Measurements from ENCODE around the gene QSER1.
"Not testable (repeated sequence)": the region's sequence is repeated elsewhere in the genome, so short reads cannot be mapped to it uniquely, and the experiment has no call there.

DNA sequence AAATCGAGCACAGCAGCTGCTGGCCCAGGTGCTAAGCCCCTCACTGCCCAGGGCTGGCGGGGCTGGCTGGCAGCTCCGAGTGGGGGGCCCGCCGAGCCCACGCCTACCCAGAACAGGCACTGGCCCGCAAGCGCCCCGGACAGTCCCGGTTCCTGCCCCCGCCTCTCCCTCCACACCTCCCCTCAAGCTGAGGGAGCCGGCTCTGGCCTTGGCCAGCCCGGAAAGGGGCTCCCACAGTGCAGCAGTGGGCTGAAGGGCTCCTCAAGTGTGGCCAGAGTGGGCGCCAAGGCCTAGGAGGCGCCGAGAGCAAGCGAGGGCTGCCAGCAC lies 4.3 kb upstream of the QSER1 start:
- TF ChIP-seq, protein P1, sequence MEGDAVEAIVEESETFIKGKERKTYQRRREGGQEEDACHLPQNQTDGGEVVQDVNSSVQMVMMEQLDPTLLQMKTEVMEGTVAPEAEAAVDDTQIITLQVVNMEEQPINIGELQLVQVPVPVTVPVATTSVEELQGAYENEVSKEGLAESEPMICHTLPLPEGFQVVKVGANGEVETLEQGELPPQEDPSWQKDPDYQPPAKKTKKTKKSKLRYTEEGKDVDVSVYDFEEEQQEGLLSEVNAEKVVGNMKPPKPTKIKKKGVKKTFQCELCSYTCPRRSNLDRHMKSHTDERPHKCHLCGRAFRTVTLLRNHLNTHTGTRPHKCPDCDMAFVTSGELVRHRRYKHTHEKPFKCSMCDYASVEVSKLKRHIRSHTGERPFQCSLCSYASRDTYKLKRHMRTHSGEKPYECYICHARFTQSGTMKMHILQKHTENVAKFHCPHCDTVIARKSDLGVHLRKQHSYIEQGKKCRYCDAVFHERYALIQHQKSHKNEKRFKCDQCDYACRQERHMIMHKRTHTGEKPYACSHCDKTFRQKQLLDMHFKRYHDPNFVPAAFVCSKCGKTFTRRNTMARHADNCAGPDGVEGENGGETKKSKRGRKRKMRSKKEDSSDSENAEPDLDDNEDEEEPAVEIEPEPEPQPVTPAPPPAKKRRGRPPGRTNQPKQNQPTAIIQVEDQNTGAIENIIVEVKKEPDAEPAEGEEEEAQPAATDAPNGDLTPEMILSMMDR (conservative IDR thresholded peaks at IDR 0.05 in 1 of 2, IDR thresholded peaks at IDR 0.05 in 1 of 2; ENCODE audit: low read depth in 1 of 2, low read length in 2 of 2), result not testable (repeated sequence)
- not testable (repeated sequence) for TF ChIP-seq EZH2 (IDR thresholded peaks at IDR 0.05; ENCODE audit: low read length, missing control alignments)
